KOPT-K1 (cell line): Measurements from ENCODE around the gene CMTM4.

Experiments
- H3K27ac ChIP-seq: fragments of 200-600 bp; sonication (generic); 2 replicates; pipeline ENCODE4 v1.5.1; 2016; ENCODE audit warnings: antibody characterized with exemption, mild to moderate bottlenecking, low read depth, low read length; ENCODE audit not compliant: poor library complexity, severe bottlenecking
- H3K36me3 ChIP-seq: fragments of 200-600 bp; sonication (generic); 2 replicates; pipeline ENCODE4 v1.5.1; 2017; ENCODE audit warnings: antibody characterized with exemption, mild to moderate bottlenecking, low read length, moderate library complexity; ENCODE audit not compliant: insufficient read depth
- H3K9me3 ChIP-seq: fragments of 200-600 bp; sonication (generic); 2 replicates; pipeline ENCODE4 v1.5.1; 2017; ENCODE audit warnings: antibody characterized with exemption, low read length, mild to moderate bottlenecking; ENCODE audit not compliant: insufficient read depth, poor library complexity, severe bottlenecking

Gene CMTM4

GRCh38 chr16:66696669-66697630, at the start of gene CMTM4:
TSS of gene CMTM4 (minus strand) at chr16:66696743. CDS start at chr16:66696525, 218 bp downstream.
- Histone ChIP-seq H3K27ac (no peak within 1 kb of the TSS), H3K9me3 (no peaks in the 10 kb centered on the region), H3K36me3 (no peaks in the 10 kb centered on the region)

- peaks cover 84% of the 10 kb centered on the region for H3K36me3 ChIP-seq
- H3K27ac ChIP-seq = no peak overlapping the region
These were observed 49.5 kb upstream of the CMTM4 start for GRCh38 chr16:66746048-66746447.

GRCh38 chr16:66741950-66742808, 45.6 kb upstream of the CMTM4 start:
- Histone ChIP-seq H3K9me3 (no peaks in the 10 kb centered on the region), H3K36me3 (peaks cover 100% of the 10 kb centered on the region), H3K27ac (no peak overlapping the region)

More at GRCh38 chr16:66746048-66746447, 49.5 kb upstream of the CMTM4 start:
- H3K9me3 ChIP-seq = no peaks in the 10 kb centered on the region

GRCh38 chr16:66741169-66741900, 44.8 kb upstream of the CMTM4 start:
- Histone ChIP-seq H3K36me3 (peaks cover 100% of the 10 kb centered on the region), H3K9me3 (no peaks in the 10 kb centered on the region), H3K27ac (no peak overlapping the region)

- Histone ChIP-seq H3K9me3 (no peaks in the 10 kb centered on the region), H3K27ac (no peak overlapping the region), H3K36me3 (peaks cover 100% of the 10 kb centered on the region)
These were observed 44.0 kb upstream of the CMTM4 start for GRCh38 chr16:66740533-66740932.

GRCh38 chr16:66740010-66740409, 43.5 kb upstream of the CMTM4 start:
- peaks cover 100% of the 10 kb centered on the region for H3K36me3 ChIP-seq
- no peaks in the 10 kb centered on the region for H3K9me3 ChIP-seq
- no peak overlapping the region for H3K27ac ChIP-seq

- Histone ChIP-seq H3K9me3 (no peaks in the 10 kb centered on the region), H3K27ac (no peak overlapping the region), H3K36me3 (peaks cover 100% of the 10 kb centered on the region)
These were observed 39.3 kb upstream of the CMTM4 start for GRCh38 chr16:66735891-66736290.

GRCh38 chr16:66731101-66731500, 34.6 kb upstream of the CMTM4 start:
- Histone ChIP-seq H3K9me3 (no peaks in the 10 kb centered on the region), H3K36me3 (peaks cover 99% of the 10 kb centered on the region), H3K27ac (no peak overlapping the region)

- peaks cover 99% of the 10 kb centered on the region for H3K36me3 ChIP-seq
- H3K9me3 ChIP-seq = no peaks in the 10 kb centered on the region
- H3K27ac ChIP-seq = no peak overlapping the region
These were observed 32.3 kb upstream of the CMTM4 start for GRCh38 chr16:66728804-66729203.

- Histone ChIP-seq H3K36me3 (peaks cover 99% of the 10 kb centered on the region), H3K9me3 (no peaks in the 10 kb centered on the region), H3K27ac (no peak overlapping the region)
These were observed 31.7 kb upstream of the CMTM4 start for GRCh38 chr16:66728117-66728787.

- no peak overlapping the region for H3K27ac ChIP-seq
- H3K36me3 ChIP-seq = peaks cover 82% of the 10 kb centered on the region
- no peaks in the 10 kb centered on the region for H3K9me3 ChIP-seq
These were observed 24.2 kb upstream of the CMTM4 start for GRCh38 chr16:66720766-66721165.

- Histone ChIP-seq H3K9me3 (no peaks in the 10 kb centered on the region), H3K27ac (no peak overlapping the region), H3K36me3 (peaks cover 66% of the 10 kb centered on the region)
These were observed 22.7 kb upstream of the CMTM4 start for GRCh38 chr16:66719246-66719645.

GRCh38 chr16:66717776-66718175, 21.2 kb upstream of the CMTM4 start:
- Histone ChIP-seq H3K9me3 (no peaks in the 10 kb centered on the region), H3K27ac (no peak overlapping the region), H3K36me3 (peaks cover 52% of the 10 kb centered on the region)

GRCh38 chr16:66717112-66717675, 20.7 kb upstream of the CMTM4 start:
- no peak overlapping the region for H3K27ac ChIP-seq
- H3K9me3 ChIP-seq = no peaks in the 10 kb centered on the region
- H3K36me3 ChIP-seq = peaks cover 46% of the 10 kb centered on the region
